Fibroblast of the aortic adventitia (primary cell): Measurements from ENCODE around the gene MASP1. TPM values are rescaled to one million over a fixed set of nuclear protein-coding genes. Genes with fewer than 3 reads are reported as not detected.

Experiments used
- DNase-seq: peaks from one replicate; pipeline ENCODE4 v3.0.0-alpha.2; 2010; ENCODE audit warnings: low read depth
- H3K4me3 ChIP-seq: 2 replicates; pipeline ENCODE4 v1.5.1; 2011; ENCODE audit warnings: low read depth, mild to moderate bottlenecking, control low read depth, low read length, moderate library complexity
- total RNA-seq: library from RNA; depleted of rRNA; stranded (reverse); fragments of >200 nt; gene quantifications from 2 replicates; pipeline ENCODE4 v1.2.3, GENCODE V29; 2012; ENCODE audit warnings: low replicate concordance
- TF ChIP-seq, protein P1 (sequence below): IDR thresholded peaks from 2 replicates; pipeline ENCODE4 v1.5.1; 2011; ENCODE audit warnings: mild to moderate bottlenecking, low read length, control low read depth, inconsistent platforms; ENCODE audit not compliant: insufficient read depth

The MASP1 gene
- total RNA-seq, 1 donor: 19.2 TPM

DNA sequence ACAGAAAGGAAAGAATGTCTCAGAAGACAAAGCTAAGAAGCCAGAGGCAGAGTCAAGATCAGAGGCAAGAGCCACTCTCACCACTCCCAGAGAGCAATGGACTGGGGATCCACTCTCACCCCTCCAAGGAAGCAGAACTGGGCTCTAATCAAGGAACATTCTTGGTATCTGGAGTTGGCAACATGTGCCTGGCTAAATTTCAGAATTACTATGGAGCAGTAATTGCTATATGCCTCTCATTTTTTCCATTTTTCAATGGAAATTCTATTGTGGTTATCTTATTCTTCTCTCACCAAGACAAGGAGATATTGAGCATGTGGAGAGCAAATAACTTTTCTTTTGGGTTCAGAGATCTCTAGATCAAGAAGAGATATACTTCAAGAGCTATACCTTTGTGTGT lies 22.1 kb downstream of the MASP1 start:
- no peak overlapping the region for H3K4me3 ChIP-seq
- no peak for DNase-seq
- TF ChIP-seq, protein P1, sequence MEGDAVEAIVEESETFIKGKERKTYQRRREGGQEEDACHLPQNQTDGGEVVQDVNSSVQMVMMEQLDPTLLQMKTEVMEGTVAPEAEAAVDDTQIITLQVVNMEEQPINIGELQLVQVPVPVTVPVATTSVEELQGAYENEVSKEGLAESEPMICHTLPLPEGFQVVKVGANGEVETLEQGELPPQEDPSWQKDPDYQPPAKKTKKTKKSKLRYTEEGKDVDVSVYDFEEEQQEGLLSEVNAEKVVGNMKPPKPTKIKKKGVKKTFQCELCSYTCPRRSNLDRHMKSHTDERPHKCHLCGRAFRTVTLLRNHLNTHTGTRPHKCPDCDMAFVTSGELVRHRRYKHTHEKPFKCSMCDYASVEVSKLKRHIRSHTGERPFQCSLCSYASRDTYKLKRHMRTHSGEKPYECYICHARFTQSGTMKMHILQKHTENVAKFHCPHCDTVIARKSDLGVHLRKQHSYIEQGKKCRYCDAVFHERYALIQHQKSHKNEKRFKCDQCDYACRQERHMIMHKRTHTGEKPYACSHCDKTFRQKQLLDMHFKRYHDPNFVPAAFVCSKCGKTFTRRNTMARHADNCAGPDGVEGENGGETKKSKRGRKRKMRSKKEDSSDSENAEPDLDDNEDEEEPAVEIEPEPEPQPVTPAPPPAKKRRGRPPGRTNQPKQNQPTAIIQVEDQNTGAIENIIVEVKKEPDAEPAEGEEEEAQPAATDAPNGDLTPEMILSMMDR: no peak

DNA sequence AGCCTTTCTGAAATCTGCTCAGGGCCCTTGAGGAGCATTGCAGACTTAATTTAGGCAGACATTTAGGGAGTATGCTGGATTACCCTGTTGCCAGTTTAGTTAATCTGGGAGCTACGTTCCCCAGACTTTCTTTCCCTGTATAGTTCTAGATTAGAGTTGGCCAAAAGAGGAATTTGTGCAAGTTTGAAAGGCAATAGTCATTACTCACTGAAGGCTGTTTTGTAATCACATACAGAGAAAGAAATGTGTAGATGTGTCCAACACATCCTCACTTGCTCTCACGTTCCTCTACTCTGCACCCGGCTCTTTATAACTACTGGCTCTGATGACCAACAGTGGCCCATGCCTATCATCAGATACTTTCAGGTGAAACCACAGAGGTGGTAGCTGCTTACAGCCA lies 24.2 kb downstream of the MASP1 start:
- TF ChIP-seq, protein P1: no peak
- no peak overlapping the region for H3K4me3 ChIP-seq
- DNase-seq: peak; percentile 59

DNA sequence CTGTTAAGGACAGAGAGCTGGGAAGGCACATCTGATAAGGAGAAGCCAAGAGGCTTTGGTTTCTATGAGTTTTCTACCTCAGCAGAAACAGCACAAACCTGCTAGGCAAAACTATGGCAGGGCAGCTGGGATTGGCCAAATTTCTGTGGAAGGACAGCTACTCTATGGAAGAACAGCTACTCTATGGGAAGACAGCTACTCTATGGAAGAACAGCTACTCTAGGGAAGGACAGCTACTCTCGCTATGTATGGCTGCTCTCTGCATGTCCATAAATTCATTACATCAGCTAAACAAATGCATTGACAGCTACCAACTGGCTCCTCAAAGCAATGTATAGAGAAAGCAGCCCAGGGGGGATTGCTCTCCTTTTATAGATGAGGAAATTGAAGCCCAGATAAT lies 24.8 kb downstream of the MASP1 start:
- DNase-seq: no peak
- TF ChIP-seq, protein P1: no peak
- no peak overlapping the region for H3K4me3 ChIP-seq

DNA sequence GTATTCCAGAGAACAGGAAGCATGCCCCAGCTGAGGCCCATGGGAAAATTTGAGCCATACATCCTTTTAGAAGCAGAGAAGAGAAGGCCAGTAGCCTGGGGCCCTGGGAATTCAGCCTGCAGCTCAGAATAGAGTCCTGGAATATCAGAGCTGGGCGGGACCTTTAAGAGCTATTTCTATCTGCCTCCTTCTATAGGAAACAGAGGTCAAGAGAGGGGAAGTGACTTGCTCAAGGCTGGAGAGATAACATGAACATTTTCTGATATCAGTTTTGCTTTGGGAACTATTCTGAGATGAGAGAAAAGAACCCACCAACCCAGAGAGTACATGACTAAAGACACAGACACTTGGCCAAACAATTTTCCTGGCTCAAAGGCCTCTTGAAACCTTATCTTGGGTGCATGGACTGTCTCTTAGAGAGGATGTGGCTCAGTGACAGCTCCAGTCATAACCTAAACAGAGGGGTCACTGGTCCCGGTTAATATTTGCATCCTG lies 26.0 kb downstream of the MASP1 start:
- TF ChIP-seq, protein P1: no peak
- no peak overlapping the region for H3K4me3 ChIP-seq
- peak; percentile 32 for DNase-seq

DNA sequence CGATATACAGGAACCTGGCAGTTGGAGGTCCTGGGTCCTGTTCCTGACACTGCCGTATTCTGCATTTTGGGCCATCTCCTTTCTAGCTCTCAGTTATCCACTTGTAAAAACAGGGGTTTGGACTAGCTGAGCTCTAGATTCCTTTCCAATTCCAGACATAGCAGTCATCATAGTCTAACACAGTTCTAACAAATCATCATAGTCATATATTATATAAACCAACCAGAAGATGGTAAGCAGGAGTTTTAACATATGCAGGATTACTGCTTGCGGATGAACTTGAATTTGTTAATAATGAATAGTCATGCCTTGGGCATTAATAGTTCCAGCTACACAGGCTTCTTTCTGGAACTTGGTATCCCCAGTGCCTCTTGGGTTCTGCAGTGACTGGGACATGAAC lies 26.6 kb downstream of the MASP1 start:
- TF ChIP-seq, protein P1: no peak
- peak; percentile 27 for DNase-seq
- no peak overlapping the region for H3K4me3 ChIP-seq

DNA sequence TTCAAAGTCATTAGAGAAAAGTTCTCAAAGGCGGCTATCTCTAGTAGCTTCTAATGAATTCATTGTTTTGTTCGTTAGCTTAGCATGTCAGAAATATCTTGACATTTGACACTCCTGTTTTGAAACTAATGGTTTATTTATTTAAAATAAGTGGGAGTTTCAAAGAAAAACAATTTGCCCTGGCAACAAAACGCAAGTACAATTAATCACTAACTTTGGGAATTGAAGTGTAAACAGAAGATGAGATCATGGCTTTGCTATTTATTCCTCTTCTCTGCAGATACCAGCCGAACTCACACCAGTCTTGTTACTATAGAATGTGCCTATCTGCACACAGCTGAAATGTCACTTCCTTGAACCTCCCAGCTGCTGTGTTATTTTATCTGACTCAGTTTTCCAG lies 27.5 kb downstream of the MASP1 start:
- TF ChIP-seq, protein P1: no peak
- no peak overlapping the region for H3K4me3 ChIP-seq

DNA sequence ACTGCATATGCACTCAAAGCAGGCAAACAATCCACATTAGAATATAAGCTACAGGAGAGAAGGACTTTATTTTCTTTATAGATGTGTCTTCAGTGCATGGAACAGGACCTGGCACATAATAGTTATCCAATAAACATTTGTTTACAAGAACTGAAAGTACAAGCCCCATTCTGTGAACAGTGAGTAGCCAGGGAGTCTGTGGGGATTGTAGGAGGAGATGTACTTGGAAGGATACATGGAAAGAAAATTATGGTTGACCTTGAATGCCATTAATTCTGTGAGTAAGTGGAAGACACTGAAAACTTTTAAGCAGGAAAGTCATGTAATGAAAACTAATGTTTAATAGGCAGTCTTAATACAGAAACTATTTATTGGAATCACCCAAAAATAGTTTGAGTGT lies 28.3 kb downstream of the MASP1 start:
- TF ChIP-seq, protein P1: no peak
- DNase-seq: peak; percentile 43
- no peak overlapping the region for H3K4me3 ChIP-seq

More for the DNA sequence above, 27.5 kb downstream of the MASP1 start:
- peak; percentile 81 for DNase-seq
